Stimulated activated CD4-positive, alpha-beta T cell treated with anti-CD3 and anti-CD28 coated beads, Interleukin-2, amount 100 ng/mL, for 48 hours (primary cell): ENCODE results near the gene RAB9A.
"Not testable (repeated sequence)": the region's sequence is repeated elsewhere in the genome, so short reads cannot be mapped to it uniquely, and the experiment has no call there.

Experiments
- DNase-seq, 2 donors: peaks; one replicate each; pipeline ENCODE4 v3.0.0-alpha.2; 2020

Gene RAB9A

GRCh38 chrX:13688958-13689740 lies at the start of gene RAB9A:
Gene RAB9A, plus strand, starts transcription at chrX:13689128. Its CDS starts 19,619 bp downstream, at chrX:13708747.
- DNase-seq = peak; percentile 71 to 78

DNA sequence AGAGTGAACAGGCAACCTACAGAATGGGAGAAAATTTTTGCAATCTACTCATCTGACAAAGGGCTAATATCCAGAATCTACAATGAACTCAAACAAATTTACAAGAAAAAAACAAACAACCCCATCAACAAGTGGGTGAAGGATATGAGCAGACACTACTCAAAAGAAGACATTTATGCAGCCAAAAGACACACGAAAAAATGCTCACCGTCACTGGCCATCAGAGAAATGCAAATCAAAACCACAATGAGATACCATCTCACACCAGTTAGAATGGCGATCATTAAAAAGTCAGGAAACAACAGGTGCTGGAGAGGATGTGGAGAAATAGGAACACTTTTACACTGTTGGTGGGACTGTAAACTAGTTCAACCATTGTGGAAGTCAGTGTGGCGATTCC lies 47.2 kb upstream of the RAB9A start:
- not testable (repeated sequence) for DNase-seq

DNA sequence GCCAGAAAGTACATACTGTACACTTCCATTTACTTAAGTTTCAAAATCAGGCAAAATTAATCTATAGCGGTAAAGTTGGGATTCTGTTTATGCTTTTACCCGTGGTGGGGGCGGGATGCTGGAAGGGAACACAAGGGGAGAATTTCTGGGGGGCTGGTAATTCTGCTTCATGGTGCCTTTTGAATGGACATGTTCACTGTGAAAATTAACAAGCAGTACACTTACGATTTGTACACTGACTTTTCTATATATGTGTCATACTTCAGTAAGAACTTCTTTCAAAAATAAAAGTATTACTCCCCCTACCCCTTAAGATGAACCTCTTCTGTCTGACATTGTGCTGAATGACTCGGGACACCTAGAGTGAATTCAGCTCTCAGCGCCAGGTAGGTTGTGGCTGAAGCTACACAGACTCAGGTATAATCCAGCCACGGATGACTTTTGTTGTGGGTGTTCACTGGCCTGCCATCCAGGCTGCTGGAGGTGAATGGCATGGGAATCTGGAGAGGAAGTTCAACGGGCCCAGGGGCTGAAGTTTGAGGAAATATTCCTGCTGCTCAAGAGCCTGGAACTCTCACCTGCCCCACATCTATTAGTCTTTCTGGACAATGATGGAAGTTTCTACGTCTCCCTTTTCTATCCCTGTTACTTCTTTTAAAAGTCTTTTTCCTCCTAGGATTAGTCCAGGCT lies 43.3 kb upstream of the RAB9A start:
- no peak for DNase-seq

DNA sequence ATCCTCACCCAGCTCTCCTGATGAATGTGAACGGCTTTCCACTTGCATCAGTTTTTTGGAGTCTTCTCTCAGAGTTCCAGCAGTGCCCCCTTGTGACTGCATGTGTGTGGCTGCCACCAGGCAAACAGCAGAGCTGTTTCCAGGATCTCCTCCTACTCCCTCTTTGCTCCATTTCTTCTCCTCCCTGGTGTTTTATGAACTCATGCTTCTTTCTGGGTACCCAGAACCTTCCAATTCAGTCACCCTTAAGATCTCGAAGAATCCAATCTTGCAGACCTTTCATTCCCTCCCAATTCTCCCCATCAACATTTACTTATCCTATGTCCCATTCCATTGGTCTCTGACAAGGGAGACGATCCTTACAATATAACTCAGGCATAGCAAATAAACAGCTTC lies 42.8 kb upstream of the RAB9A start:
- DNase-seq = peak; percentile 21 to 31

- DNase-seq = peak; percentile 36 to 53
These were observed 41.2 kb upstream of the RAB9A start for GRCh38 chrX:13647709-13648212.

GRCh38 chrX:13648336-13648735 lies 40.6 kb upstream of the RAB9A start:
- not testable (repeated sequence) for DNase-seq

DNA sequence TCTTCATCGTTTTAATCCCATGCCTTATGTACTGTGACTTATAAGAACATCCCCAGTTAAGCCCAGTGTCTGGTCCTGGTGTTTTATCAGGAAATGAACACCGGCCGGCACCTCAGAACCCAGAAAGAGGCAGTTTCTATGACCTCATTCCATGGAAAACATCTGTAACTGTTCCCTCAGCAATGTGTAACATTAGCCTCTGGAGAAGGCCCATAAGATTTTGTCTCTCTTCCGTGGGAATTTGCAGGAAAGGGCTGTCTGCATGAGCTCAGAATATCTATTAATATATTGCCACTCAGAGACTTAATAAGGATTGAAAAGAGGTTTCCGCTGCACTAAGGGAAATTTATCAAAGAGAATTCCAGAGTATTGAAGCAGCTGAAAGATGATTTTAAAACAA lies 39.1 kb upstream of the RAB9A start:
- DNase-seq = no peak

- DNase-seq = no peak
These were observed 38.6 kb upstream of the RAB9A start for GRCh38 chrX:13650318-13650717.

GRCh38 chrX:13651150-13651549 lies 37.8 kb upstream of the RAB9A start:
- DNase-seq = no peak

GRCh38 chrX:13652287-13652793 lies 36.6 kb upstream of the RAB9A start:
- DNase-seq = no peak

- peak; percentile 78 to 94 for DNase-seq
These were observed 35.9 kb upstream of the RAB9A start, which contains the start of gene TCEANC for GRCh38 chrX:13652850-13653693. Gene TCEANC, plus strand, starts transcription at chrX:13653141. Its CDS starts 9,368 bp downstream, at chrX:13662509.

DNA sequence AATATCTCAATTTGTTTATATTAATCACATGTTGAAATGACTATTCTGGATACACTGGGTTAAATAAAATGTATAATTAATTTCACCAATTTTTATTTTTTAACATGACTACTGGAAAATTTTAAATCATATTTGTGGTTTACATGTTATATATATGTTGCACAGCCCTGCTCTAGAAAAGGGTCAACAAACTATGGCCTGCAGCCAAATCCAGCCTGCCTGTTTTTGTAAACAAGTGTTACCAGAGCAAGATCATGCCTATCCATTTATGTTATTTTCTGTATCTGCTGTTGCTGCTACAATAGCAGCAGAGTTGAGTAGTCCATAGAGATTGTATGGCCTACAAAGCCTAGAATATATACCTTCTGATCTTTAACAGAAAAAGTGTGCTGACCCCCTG lies 34.8 kb upstream of the RAB9A start:
- DNase-seq = no peak

DNA sequence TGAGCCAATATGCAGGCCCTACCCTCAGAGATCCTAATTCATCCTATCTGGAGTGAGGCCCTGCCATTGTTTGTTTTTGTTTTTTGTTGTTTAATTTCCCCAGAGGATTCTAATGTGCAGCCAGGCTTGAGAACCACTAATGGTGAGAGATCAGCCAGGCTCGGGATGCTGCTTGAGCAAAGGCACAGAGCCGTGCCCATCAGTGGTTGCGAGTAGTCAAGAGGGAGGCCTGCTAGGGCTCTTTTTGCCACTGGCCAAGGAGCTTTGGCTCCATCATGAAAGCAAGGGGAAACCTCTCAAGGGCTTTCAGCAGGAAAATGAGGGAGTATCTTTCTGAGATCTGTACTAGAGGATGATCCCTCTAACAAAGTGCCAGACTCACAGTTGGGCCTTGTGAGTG lies 33.3 kb upstream of the RAB9A start:
- DNase-seq = no peak

GRCh38 chrX:13658602-13659001 lies 30.3 kb upstream of the RAB9A start:
- no peak for DNase-seq

DNA sequence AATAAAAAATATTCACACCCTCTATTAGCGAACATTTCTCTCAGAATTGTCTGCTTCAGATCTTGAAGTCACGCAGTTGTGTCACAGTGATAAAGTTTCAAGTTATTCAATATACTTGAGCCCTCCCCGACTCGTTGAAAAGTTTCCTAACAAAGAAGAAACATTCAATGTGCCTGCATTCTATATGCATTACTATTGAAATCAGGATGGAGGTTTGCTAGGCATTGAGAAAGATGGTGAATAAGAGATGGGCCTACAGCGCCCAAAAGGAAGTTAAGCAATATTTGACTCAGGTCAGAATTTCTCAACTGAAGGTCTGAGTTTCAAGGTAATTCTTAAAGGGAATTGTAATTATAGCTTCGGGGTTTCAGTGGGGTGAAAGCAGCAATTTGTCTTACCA lies 29.9 kb upstream of the RAB9A start:
- DNase-seq = no peak

DNA sequence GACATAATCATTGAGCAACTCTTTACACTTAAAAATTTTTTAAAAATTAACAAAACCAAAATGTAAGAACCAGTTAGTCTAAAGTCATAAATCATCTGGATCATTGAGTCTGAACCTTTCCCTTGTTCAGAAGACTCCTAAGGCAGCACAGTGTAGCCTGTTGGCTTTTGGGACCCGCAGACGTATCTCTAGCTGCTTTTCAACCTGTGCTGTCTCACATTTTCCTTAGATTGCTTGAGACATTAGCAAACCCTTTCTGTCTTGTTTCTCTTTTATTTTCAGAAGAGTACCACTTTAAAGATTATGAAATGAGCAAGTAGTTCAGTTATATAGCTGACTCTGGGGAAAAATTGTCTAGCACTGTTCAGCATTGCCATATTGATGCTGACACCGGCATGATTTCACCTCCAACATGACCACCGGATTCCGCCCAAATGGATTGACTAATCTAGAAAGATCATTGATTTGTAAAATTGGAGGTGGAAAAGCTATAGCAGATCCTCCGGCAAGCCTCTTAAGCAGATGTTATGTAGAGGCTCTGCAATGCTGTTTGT lies 27.1 kb upstream of the RAB9A start:
- DNase-seq = no peak

DNA sequence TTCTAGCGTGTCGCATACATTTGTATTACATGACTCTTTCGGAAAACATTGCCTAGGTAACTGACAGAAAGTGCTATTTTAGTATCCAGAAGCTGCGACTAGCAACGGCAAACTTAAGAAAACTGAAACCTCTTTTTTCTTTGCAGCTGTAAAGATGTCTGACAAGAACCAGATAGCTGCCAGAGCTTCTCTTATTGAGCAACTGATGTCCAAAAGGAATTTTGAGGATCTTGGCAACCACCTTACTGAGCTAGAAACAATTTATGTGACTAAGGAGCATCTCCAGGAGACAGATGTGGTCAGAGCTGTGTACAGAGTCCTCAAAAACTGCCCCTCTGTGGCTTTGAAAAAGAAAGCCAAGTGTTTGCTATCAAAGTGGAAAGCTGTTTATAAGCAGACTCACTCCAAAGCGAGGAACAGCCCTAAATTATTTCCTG lies 26.6 kb upstream of the RAB9A start:
- no peak for DNase-seq

DNA sequence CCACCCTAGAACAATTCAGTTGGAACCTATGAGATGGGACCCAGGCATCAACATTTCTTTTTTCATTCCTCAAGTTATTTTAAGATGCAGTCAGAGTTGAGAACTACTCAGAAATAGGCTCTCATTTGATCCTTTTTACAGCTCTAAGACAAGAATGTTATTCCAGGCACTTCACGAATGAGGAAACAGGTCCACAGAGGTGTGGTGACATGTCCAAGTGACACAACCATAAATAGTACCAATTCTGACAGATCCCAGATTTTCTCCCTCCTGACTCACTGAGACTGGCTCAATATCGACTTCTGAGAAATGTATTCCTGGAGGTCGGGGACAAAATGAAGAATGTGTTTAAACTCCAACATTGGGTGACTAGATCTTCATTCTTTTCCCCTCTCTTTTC lies 24.9 kb upstream of the RAB9A start:
- no peak for DNase-seq

- no peak for DNase-seq
These were observed 22.1 kb upstream of the RAB9A start for GRCh38 chrX:13666836-13667235.

- DNase-seq = no peak
These were observed 21.0 kb upstream of the RAB9A start for GRCh38 chrX:13667919-13668318.

DNA sequence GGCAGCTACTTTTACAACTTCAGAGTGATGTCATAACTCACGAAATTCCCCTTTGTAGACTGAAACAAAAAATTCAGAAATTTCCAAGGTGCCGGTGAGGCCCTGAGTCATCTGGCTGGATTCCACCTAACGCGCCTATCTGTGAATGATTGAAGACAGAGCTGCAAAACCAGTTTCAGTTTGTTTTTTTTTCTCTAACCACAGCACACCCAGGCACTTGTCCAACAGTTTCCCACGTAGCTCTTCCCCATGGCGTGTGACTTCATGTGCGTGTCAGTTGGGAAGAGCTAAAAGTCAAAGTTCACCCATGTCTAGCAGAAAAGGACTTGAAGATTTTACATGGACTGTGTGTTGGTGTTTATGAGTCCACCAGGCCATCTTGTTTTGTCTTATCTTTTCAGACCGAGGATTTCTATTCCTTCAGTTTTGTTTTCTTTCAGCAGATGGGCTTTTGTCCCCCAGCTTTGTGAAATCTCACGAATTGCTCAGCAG lies 19.6 kb upstream of the RAB9A start:
- peak in 1 of 2 donors; percentile 14 for DNase-seq

GRCh38 chrX:13669755-13670154 lies 19.2 kb upstream of the RAB9A start:
- not testable (repeated sequence) for DNase-seq
